HG03571 (cell line): Measurements from ENCODE around the gene RRP9.
"Not testable (repeated sequence)": the region's sequence is repeated elsewhere in the genome, so short reads cannot be mapped to it uniquely, and the experiment has no call there.

ENCODE experiments used
- ATAC-seq: cut with Tn5 transposase; IDR thresholded peaks from one replicate; pipeline ENCODE4 v1.9.1; 2021; ENCODE audit not compliant: unreplicated experiment

The RRP9 gene, protein sequence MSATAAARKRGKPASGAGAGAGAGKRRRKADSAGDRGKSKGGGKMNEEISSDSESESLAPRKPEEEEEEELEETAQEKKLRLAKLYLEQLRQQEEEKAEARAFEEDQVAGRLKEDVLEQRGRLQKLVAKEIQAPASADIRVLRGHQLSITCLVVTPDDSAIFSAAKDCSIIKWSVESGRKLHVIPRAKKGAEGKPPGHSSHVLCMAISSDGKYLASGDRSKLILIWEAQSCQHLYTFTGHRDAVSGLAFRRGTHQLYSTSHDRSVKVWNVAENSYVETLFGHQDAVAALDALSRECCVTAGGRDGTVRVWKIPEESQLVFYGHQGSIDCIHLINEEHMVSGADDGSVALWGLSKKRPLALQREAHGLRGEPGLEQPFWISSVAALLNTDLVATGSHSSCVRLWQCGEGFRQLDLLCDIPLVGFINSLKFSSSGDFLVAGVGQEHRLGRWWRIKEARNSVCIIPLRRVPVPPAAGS

DNA sequence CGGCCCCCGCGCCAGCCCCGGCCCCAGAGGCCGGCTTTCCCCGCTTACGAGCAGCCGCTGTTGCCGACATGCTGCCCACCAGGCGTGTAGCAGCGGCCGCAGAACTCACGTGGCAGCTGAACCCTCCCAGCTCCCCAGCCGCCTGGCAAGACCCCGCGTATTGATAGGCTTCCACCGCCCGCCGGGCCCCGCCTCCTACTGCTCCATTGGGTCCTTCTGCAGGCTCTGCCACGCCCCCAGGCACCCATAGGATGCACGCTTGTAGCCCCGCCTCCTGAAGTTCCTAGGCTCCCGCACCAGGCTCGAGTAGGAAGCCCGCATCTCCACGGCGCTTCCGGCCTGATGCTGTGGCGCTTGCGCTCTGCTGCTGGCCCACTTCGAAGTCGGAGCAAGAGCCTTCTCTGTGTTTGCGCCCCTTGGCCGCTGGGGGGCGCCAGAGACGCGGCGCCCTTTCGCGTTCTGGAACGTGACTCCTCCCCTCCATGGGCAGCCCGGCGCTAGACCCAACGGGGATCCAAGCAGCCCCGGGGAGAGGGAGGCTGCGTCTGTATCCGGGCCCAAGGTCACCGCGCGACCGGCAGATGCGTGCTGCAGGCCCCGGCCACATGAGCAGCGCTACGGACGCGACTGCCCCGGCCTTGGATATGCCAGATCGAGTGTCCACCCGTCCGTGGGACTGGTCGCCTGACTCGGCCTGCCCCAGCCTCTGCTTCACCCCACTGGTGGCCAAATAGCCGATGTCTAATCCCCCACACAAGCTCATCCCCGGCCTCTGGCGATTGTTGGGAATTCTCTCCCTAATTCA is at the start of gene RRP9, which contains the start of gene PARP3:
TSS of gene RRP9 (minus strand) at position 107 of the 805 bp plus-strand sequence. CDS start at position 70, 37 bp downstream.
TSS of gene PARP3 (plus strand) at position 566 of the 805 bp plus-strand sequence. CDS start 993 bp downstream, outside the sequence.
- peak; percentile 93 for ATAC-seq

DNA sequence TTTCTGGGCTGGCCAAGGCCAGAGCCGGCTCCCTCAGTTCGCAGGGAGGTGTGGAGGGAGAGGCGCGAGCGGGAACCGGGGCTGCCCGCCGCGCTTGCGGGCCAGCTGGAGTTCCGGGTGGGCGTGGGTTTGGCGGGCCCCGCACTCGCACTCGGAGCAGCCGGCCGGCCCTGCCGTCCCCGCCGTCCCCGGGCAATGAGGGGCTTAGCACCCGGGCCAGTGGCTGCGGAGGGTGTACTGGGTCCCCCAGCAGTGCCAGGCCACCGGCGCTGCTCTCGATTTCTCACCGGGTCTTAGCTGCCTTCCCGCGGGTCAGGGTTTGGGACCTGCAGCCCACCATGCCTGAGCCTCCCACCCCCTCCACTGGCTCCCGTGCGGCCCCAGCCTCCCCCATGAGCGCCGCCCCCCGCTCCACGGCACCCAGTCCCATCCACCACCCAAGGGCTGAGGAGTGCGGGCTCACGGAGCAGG is 48.8 kb upstream of the RRP9 start:
- ATAC-seq, result not testable (repeated sequence)

DNA sequence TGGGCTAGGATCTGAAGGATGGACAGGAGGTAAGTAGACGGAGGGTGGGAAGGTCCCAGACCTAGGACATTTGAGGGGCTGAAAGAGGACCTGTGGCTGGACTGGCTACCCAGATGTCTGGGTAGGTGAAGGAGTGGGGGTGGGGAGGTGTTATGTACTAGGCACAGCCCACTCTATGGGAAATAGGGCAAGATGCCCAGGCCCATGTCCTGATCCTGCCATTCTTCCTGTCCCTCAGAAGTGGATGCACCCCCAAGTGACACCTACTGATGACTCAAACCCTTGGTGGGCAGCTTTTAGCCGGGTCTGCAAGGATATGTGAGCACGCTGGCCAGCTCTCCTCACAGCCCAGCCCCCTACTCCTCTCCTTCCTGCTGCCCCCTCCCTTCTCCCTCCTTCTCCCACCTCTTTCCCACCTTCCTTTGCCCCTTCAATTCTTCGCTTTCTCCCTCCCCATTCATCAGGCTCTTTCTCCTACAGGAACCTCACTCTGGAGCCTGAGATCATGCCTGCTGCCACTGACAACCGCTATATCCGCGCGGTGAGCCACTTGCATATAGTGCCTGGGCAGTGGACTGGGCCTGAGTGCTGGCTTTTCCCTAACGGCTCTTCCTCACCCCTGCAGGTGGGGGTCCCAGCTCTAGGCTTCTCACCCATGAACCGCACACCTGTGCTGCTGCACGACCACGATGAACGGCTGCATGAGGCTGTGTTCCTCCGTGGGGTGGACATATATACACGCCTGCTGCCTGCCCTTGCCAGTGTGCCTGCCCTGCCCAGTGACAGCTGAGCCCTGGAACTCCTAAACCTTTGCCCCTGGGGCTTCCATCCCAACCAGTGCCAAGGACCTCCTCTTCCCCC is 46.8 kb upstream of the RRP9 start:
- ATAC-seq, result no peak

DNA sequence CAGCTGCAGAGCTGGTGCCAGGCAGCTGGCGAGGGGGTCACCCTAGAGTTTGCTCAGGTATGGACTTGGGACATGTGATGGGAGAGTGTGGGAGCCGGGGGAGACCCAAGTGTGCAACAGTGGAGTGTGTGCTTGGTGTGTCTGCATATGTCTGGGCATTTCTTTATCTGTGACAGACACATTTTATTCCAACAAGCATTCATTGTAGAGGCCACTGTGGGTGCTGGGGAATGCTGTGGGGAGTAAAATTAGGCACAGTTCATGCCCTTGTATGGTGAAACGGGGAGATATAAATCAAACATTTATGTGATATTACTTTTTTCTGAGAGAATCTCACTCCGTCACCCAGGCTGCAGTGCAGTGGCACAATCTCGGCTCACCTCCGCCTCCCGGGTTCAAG is 45.9 kb upstream of the RRP9 start:
- ATAC-seq, result no peak

DNA sequence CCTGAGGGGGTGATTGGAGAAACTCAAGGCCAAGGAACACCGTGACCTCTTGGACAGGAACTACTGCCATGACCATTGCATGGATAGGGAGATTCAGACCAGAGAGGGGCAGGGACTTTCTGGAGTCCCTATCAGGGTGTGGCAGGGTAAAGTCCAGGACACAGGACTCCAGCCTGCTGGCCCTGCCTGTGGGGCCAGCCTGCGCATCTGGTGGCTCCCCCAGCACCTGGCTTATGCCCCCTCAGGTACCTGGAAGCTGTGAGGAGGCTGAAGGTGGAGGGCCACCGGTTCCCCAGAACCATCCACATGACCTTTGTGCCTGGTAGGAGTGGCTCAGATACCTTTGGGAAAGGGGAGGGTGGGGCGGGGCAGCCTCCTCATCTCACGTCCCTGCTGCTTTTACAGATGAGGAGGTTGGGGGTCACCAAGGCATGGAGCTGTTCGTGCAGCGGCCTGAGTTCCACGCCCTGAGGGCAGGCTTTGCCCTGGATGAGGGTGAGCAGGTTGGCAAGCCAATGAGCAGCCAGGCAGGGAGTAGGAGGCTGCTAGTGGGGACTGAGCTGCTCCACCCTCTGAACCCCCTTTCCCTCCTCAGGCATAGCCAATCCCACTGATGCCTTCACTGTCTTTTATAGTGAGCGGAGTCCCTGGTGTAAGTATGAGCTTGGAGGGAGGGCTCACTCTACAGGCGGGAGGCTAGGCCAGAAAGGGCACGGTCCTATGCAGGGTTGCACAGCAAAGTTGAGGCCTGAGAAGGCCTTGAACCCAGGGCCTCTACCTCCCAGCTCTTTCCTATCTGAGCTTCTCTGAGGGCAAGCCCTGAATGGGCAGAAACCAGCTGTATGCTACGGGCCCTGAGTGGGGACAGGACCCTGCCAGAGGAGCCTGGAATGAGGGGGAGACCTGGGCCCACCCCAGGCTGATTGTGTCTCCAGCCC is 44.6 kb upstream of the RRP9 start:
- no peak for ATAC-seq

DNA sequence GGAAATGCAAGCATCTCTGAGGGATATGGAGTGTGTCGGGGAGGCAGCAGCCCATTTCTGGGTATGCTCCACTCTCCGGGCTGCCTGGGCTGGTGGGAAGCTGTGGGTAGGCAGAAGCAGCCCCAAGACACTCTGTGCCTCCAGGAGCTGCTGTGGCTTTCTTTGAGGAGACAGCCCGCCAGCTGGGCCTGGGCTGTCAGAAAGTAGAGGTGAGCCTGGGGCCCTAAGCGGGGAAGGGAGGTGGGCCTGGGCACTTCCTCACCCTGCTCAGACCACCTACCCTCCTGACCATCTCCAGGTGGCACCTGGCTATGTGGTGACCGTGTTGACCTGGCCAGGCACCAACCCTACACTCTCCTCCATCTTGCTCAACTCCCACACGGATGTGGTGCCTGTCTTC is 43.4 kb upstream of the RRP9 start:
- ATAC-seq, result no peak

DNA sequence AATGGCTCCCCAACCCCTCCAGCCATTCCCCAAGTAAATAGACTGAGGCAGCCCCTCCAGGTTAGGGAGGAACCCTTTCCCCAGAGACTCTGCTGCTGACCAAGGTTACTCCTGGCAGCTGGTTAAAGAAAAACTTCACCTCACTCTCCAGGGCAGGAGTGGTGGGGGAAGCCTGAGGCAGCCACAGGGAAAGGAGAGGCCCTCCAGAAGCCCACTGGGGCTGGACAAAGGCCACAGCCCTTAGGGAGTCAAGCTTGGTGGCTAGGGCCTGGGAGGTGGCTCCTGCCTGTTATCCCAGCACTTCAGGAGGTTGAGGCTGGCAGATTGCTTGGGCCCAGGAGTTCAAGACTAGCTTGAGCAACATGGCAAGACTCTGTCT is 42.6 kb upstream of the RRP9 start:
- no peak for ATAC-seq

DNA sequence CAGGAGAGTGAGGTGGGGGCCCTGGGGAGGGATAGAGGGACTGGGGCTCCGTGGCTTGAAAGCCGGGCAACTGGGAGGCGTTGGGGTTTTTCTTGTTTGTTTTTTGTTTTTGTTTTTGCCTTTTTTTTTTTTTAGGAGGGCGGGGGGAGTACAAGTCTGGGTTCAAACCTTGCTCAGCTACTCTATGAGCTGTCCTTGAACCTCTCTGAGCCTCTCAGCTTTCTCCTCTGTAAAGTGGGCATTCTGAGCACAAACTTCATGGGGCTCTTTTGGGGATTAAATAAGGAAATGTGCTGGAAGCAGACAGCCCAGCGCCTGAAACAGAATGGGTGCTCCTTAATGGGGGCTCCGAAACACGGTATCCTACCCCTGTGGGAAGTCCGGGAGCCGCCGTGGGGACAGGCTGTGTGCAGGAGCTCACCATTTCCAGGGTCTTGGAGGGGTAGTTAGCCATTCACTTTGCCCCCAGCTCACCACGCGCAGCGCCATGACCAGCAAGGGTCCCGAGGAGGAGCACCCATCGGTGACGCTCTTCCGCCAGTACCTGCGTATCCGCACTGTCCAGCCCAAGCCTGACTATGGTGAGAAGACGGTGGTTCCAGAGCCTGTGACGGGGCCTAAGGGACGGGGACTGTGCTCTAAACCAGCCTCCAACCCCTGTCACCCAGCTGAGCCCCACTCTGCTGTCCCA is 42.0 kb upstream of the RRP9 start:
- no peak for ATAC-seq

DNA sequence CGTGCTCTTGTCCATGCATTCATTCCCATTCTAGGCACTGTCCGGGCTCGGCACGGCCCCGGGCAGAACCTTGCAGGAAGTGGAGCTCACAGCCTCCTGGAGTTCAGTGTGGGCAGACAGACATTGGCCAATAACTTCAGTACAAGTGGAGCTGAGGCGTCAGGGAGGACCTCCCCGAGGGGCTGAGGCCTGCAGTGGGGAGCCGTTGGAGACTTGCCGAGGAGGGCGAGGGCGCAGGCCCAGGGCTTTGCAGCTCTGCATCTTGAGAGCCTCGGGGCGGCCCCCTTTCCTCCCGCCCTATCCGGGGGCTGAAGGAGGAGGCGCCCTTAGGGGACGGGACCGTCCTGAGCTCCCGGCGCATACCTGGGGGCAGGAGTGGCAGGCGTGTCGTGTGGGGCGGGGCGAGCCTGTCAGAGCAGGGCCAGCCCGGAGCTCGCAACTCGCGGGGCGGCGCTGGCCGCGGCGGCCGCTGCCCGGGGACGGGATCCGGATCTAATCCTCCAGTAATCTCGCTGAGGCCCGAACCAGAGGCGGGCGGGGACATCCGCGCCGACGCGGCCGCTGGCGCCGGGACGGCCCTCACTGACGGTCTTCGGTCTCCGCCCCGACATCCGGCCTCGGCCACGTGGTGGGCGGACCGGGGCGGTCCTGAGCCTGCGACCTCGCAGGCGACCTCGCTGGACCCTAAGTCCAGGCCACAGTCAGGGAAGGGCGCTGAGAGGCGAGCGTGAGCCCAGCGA is 41.3 kb upstream of the RRP9 start, which contains the start of gene ACY1:
TSS of gene ACY1 (plus strand) at position 698 of the 740 bp plus-strand sequence. CDS start 530 bp downstream, outside the sequence.
- ATAC-seq, result peak; percentile 67

DNA sequence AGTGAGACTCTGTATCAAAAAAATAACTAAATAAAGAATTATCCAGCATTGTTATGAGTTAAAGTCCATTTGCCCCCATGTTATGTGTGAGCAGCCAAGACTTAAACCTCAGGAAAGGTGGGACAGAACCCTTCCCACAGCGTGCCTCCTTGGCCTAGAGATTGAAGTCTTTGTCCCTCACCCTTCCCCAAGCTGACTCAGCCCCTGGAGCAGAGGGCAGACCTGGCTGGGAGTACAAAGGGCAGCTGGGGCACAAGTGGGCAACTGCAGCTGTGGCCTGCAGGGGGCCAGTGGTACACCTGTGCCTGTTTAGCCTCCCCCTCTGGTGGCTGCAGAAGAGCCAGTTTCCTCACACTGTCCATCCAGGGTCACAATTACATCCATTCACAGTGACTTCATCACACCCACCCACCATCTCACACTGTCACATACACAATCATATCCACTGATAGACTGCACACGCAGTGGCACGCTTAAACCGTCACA is 40.7 kb upstream of the RRP9 start:
- ATAC-seq, result peak; percentile 48

DNA sequence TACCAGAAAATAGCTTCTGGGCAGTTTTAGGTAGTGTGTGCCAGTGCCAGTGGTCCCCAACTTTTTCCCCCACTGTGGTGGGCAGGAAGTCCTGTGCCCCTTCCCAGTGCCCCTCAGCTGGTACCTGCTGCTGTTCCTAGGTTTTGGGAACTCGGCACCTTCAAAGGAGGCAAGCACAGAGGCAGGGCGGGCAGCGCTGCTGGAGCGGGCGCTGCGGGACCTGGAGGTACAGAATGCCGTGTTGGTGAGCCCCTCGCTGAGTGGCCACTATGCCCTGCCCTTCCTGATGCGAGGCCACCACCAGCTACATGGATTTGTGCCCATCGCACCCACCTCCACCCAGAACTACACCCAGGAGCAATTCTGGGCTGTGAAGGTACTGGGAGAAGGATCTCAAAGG is 38.5 kb upstream of the RRP9 start:
- no peak for ATAC-seq

DNA sequence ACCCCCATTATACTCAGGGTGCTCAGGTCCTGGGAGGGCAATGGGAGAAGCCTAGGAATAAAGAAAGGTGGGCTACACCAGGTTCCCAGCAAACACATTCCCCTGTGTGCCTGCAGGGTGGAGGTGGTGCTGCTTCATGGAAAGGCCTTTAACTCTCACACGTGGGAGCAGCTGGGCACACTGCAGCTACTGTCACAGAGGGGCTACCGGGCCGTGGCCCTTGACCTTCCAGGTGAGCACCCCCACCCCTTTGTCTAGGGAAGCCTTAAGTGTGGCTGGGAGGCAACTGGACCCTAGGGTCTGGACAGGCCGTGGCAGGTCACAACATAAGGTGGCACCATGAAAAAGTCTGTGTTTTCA is 36.4 kb upstream of the RRP9 start:
- ATAC-seq, result no peak

DNA sequence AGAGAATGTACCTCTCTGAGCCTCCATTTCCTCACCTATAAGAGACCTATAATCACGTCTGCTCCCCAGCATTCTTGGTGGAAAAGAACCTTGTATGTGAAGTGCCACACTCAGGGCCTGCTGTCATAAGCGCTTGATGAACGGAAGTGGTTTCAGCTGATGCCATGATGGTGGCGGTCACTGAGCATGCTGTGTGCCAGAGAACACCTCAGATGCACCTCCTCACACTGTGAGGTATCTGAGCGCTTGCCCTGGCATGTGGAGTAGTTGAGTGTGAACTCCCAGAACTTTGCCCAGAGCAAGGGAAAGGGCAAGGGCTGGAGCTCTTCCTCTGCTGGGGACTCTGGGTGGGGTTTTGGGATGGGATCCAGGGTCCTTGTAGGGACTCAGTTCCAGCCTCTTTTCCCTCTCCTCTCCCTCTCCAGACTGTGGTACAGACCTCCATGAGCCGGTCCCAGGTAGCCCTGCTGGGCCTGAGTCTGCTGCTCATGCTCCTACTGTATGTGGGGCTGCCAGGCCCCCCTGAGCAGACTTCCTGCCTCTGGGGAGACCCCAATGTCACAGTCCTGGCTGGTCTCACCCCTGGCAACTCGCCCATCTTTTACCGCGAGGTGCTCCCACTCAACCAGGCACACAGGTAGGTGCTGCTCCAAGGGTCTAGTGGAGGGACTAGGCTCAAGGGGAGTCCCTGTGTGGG is 35.9 kb upstream of the RRP9 start:
- no peak for ATAC-seq

DNA sequence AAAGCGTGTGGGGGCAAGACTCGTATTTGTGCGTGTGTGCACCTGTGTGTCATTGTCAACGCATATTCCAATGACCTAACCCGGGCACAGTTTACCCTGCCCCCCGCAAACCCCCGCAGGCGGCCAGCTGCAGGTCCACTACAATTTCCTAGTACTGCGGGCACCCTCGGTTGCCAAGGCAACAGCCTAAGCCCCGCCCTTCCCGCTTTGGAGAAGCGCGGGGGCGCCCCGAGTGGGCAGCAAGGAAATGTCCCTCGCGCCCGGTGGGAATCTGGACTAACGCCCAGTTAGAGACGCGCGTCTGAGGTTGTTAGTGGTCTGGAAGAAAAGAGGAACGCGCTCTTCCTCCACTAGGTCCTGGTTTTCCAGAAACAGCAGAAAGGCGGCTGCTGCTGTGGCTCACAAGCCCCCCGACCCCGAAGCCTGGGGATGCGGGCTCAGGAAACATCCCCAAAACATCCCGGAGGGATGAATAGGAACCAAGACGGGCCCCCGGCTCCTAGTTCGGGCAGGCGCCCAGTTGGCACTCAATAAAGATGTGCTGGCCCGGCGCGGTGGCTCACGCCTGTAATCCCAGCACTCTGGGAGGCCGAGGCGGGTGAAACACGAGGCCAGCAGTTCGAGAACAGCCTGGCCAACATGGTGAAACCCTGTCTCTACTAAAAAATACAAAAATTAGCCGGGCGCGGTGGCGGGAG is 34.3 kb upstream of the RRP9 start:
- no peak for ATAC-seq

DNA sequence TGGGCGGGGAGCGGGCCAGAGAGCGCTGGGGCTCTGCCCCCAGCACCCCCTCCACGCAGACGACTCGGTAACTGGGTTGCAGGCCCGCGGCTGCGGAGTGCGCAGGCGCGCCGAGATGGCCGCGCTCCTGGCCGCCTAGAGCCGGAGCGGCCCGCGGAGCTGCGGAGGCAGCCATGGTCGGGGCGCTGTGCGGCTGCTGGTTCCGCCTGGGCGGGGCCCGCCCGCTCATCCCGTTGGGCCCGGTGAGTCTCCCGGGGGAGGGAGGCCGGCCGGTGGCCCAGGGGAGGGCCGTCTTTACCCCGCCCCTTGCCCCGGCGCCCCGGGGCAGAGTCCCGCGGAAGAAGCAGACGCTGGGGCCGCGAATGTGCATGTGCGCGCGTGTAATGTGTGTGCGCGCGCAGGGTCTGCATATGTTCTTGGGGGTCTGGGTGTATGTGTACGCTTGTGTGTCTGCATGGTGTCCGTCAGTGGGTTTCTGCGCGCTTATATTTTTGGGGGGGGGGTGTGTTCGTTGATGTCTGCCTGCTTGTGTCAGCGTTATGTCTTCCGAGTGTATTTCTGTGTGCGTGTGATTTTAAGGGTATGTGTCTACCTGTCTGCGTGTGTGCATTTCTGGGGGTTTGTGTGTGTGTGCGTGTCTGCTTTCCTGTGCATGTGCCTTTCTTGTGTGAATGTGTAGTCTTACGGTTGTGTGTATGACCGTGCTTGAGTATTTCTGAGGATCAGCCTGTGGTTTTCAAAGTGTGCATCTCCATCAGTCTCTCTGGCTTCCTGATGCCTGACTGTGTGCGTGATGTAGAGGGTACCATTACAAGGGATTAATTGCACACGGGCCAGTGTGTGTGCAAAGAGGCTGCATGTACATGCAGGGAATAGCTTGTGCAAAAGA is 33.5 kb upstream of the RRP9 start, which contains the start of gene ABHD14A:
TSS of gene ABHD14A (plus strand) at position 102 of the 889 bp plus-strand sequence. CDS start at position 174, 72 bp downstream.
- ATAC-seq, result no peak
